NT2/D1 (cell line): ENCODE measurements around the gene HOXA5.

Experiments
- DNase-seq: peaks from one replicate; pipeline ENCODE4 v3.0.0-alpha.2; 2011; ENCODE audit warnings: low read depth, low spot score
- H3K27me3 ChIP-seq: 2 replicates; pipeline ENCODE4 v1.6.0; 2011; ENCODE audit warnings: mild to moderate bottlenecking; ENCODE audit not compliant: insufficient read length, insufficient read depth
- H3K36me3 ChIP-seq: 2 replicates; pipeline ENCODE4 v1.6.1; 2011; ENCODE audit warnings: mild to moderate bottlenecking, low read length, mixed read lengths; ENCODE audit not compliant: insufficient read depth, insufficient read length
- H3K4me1 ChIP-seq: 2 replicates; pipeline ENCODE4 v1.5.1; 2011; ENCODE audit not compliant: insufficient read depth, insufficient read length
- H3K4me3 ChIP-seq: 2 replicates; pipeline ENCODE4 v1.5.1; 2011; ENCODE audit warnings: low read depth; ENCODE audit not compliant: insufficient read length
- H3K9ac ChIP-seq: 2 replicates; pipeline ENCODE4 v1.6.0; 2011; ENCODE audit warnings: low read depth; ENCODE audit not compliant: insufficient read length
- H3K9me3 ChIP-seq: 2 replicates; pipeline ENCODE4 v1.5.1; 2011; ENCODE audit warnings: mild to moderate bottlenecking, low read length; ENCODE audit not compliant: insufficient read depth
- SUZ12 ChIP-seq: IDR thresholded peaks from 2 replicates; pipeline ENCODE4 v1.6.1; 2011; ENCODE audit not compliant: insufficient read length, insufficient read depth; ENCODE audit errors: extremely low read depth
- YY1 ChIP-seq: IDR thresholded peaks from 2 replicates; pipeline ENCODE4 v1.6.1; 2011; ENCODE audit not compliant: insufficient read length, insufficient read depth
- ZNF274 ChIP-seq: IDR thresholded peaks from 2 replicates; pipeline ENCODE4 v1.6.1; 2011; ENCODE audit warnings: mild to moderate bottlenecking, low read depth, low read length

Gene HOXA5

DNA sequence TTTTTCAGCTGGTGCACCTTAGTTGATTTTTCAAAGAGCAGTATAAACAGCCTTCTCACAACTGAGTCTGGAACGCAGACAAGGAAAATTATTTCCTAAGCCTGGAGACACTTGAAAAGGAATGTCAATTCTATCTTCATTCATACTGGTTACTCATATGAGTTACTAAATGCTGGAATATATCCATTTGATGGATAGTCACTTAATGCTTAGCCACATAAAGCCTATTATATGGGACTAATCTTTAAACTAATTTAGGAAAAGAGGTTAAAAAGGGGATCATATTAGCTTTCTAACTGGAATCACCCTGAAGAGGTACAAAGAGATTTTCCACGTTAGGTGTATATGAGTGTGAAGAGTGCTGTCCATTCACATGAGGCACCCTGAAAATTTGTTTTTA lies 11.3 kb downstream of the HOXA5 start:
- no peak overlapping the region for H3K9ac ChIP-seq
- no peaks in the 10 kb centered on the region for H3K4me1 ChIP-seq
- no peaks in the 10 kb centered on the region for H3K36me3 ChIP-seq
- no peak overlapping the region for H3K4me3 ChIP-seq
- TF ChIP-seq ZNF274 (no peak), SUZ12 (peak; percentile 9)
- no peak for DNase-seq
- H3K27me3 ChIP-seq: peaks cover 98% of the 10 kb centered on the region
- no peaks in the 10 kb centered on the region; the same call in 1 of the 2 replicates for H3K9me3 ChIP-seq

DNA sequence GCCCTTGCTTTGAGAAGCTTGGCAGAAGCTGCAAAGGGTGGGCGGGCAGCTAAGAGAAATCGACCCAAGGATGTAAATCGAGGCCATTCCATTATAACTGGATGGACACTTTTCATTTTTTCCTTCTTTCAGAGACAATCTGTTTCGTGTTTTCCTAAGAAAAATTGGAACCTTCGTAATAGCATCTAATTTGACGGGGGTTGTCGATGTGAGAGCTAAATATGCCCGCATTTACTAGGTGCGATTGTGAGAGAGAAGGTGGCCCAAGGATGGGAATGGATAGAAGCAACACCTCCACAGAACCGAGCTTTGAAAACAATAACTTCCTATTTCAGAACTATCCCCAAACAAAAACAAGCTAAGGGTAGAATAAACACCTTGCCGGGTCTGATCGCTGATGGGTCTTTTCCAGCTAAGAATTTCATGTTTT lies 12.1 kb downstream of the HOXA5 start:
- H3K9ac ChIP-seq: peak overlapping the region; percentile 68
- peak overlapping the region; percentile 64 for H3K4me3 ChIP-seq
- peaks cover 98% of the 10 kb centered on the region for H3K27me3 ChIP-seq
- TF ChIP-seq ZNF274: no peak
- no peak for TF ChIP-seq YY1
- no peak for TF ChIP-seq SUZ12
- H3K9me3 ChIP-seq: no peaks in the 10 kb centered on the region; the same call in 1 of the 2 replicates
- H3K36me3 ChIP-seq: no peaks in the 10 kb centered on the region
- no peak for DNase-seq
- no peaks in the 10 kb centered on the region for H3K4me1 ChIP-seq

DNA sequence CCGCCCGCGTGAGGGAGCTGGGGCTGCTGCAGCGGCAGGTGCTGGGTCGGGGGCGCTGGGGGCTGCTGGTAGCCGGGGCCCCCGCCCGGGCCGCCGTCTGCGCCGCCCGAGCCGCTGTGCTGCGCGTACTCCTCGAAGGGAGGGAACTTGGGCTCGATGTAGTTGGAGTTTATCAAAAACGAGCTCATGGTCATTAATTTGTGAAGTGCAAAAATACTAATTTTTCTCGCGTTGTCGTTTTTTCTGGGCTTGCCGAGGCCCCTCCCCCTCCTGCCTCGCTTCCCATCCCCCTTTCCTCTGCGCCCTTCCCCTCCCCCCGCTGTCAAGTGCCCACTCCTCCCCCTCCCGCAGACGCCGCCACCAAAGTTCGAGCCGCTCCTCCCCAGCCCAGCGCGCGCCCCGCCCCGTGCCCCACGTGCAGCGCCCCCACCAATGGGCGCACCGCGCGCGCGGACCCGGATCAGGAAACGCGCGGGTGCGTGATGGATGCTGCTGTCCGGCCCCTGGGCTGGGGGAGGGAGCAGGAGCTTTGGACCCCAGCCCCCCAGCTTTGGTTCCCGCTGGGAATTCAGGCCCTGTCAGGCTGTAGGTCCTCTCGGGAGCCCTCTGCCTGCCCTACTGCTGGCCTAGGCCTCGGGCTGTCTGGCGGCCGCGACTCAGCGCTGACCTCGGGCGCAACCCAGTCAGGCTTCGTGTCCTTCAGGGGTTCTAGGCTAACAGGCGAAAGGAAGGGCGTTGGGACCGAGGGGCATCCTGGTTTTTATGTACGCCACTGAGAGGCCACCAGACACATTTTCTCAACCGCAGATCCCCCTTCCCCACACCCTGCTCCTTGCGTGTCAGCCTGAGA lies 12.7 kb downstream of the HOXA5 start, which contains the start of gene HOXA4:
Gene HOXA4, minus strand, starts transcription at position 218 of the 850 bp plus-strand sequence. Its CDS starts 24 bp downstream, at position 194.
- peak within 1 kb of the TSS; percentile 64 for H3K4me3 ChIP-seq
- DNase-seq: no peak
- no peaks in the 10 kb centered on the region for H3K36me3 ChIP-seq
- H3K9me3 ChIP-seq: no peaks in the 10 kb centered on the region; the same call in 1 of the 2 replicates
- peaks cover 98% of the 10 kb centered on the region for H3K27me3 ChIP-seq
- H3K4me1 ChIP-seq: no peaks in the 10 kb centered on the region
- TF ChIP-seq ZNF274: no peak
- TF ChIP-seq YY1: no peak
- no peak for TF ChIP-seq SUZ12
- peak within 1 kb of the TSS; percentile 68 for H3K9ac ChIP-seq

DNA sequence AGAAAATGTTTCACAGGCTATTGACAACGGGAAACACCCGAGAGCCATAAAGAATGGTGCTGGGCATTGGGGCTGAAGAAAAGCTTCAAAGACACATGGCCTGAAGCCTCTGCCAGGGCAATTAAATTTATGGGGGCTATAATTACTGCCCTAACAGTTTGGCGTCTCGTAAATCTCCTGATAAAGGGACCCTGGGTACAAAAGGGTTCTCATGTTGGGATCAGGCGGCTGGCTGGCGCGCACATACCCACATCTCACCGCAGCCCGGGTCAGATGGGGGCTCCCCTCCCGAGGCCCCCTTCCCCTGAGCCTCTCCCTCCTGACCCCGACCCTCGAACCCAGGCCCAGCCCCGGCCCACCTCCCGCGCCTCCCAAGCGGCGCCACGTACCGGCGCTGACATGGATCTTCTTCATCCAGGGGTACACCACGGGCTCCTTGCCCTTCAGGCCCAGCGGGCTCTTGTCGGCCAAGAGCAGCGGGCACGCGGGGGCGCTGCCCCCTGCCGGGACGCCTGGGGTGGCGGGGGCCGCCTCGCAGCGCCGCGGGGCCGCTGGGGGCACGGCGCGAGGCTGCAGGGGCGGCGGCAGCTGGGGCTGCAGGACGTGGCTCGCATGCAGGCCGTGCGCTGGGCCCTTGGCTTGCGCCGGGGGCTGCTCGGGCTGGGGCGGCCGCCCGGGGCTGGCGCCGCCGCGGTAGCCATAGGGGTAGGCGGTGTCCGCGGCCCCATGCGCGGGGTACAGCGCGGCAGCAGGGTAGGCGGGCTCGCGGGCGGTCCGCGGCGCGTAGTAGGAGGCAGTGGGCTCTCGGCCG lies 13.5 kb downstream of the HOXA5 start:
- no peak overlapping the region for H3K9ac ChIP-seq
- no peaks in the 10 kb centered on the region for H3K36me3 ChIP-seq

DNA sequence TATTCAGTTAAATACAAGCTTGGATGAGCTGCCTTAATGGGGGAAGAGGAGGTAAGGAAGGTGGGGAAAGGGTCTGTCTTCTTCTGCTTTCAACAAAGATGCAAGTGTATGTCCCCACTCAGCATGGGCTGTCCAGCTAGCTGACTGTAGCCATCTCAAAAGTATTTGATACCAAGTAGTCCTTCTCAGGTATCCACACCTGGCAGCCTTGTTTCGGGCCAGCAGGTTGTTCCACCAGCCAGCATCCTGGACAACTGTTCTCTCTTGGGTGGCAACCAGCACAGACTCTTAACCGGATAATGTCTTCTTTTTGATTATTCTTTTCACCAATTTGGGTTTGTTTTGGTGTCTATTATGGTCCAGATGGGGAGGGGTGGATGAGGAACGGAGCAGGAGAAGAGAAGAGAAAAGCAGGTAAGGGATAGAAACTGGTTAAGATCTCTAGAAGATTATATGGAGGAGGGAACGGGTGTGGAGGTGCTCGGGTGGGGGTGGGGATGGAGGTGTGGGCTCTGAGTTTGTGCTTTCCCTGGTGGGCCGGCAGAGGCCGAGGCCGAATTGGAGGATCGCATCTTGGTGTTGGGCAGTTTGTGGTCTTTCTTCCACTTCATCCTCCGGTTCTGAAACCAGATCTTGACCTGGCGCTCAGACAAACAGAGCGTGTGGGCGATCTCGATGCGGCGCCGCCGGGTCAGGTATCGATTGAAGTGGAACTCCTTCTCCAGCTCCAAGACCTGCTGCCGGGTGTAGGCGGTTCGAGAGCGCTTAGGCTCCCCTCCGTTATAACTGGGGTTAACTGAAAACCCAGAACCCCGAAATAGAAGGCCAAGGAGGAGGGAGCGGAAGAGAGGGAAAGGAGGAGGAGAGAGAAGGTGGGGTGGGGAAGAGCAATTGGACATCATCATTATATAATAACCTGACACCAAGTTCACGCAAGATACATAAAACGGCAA lies 14.4 kb downstream of the HOXA5 start:
- Histone ChIP-seq H3K36me3 (no peaks in the 10 kb centered on the region), H3K9ac (no peak overlapping the region), H3K4me3 (no peak overlapping the region), H3K9me3 (no peaks in the 10 kb centered on the region; the same call in 1 of the 2 replicates), H3K4me1 (no peaks in the 10 kb centered on the region), H3K27me3 (peaks cover 98% of the 10 kb centered on the region)
- DNase-seq: no peak
- TF ChIP-seq ZNF274 (no peak), SUZ12 (no peak), YY1 (no peak)

More for the DNA sequence above, 13.5 kb downstream of the HOXA5 start:
- peaks cover 98% of the 10 kb centered on the region for H3K27me3 ChIP-seq
- no peaks in the 10 kb centered on the region for H3K4me1 ChIP-seq
- DNase-seq: no peak
- peak overlapping the region; percentile 31 for H3K4me3 ChIP-seq
- TF ChIP-seq SUZ12 (peak; percentile 71), ZNF274 (no peak), YY1 (no peak)
- no peaks in the 10 kb centered on the region; the same call in 1 of the 2 replicates for H3K9me3 ChIP-seq

DNA sequence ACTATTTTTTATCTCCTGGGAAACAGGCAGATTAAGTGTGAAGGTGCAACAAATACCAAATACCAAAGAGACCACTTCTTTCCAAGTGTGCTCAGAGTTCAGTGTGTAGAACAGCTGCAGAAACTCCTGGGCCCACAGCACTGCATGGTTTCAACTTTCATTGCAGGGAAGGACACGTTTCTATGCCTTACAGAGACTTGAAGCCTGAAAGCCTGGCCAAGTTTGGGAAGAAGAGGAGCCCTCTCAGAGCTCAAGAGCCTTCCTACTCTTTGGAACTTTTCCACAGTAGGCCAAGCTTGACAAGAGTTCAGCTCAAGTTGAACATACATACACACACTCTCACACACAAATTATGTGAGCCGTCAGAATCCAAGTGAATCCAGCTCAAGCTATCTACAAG lies 15.4 kb downstream of the HOXA5 start:
- H3K36me3 ChIP-seq: no peaks in the 10 kb centered on the region
- no peaks in the 10 kb centered on the region; the same call in 1 of the 2 replicates for H3K9me3 ChIP-seq
- no peak overlapping the region for H3K4me3 ChIP-seq
- H3K4me1 ChIP-seq: no peaks in the 10 kb centered on the region
- no peak for TF ChIP-seq YY1
- no peak for TF ChIP-seq ZNF274
- peak; percentile 42 for TF ChIP-seq SUZ12
- no peak overlapping the region for H3K9ac ChIP-seq
- DNase-seq: no peak
- H3K27me3 ChIP-seq: peaks cover 98% of the 10 kb centered on the region
